Stimulated activated CD4-positive, alpha-beta T cell treated with anti-CD3 and anti-CD28 coated beads, Interleukin-4, amount 100 ng/mL, for 4 hours (primary cell): ENCODE results near the gene ALDH1L1.

Experiments
- DNase-seq, 2 experiments: peaks; one replicate each; pipeline ENCODE4 v3.0.0-alpha.2; 2020

Gene ALDH1L1

GRCh38 chr3:126191246-126191645, 10.9 kb upstream of the ALDH1L1 start:
- no peak for DNase-seq

- no peak for DNase-seq
Measured at GRCh38 chr3:126187920-126188319, 7.5 kb upstream of the ALDH1L1 start.

GRCh38 chr3:126186749-126187148, 6.4 kb upstream of the ALDH1L1 start:
- DNase-seq: no peak

- no peak for DNase-seq
Measured at GRCh38 chr3:126186271-126186670, 5.9 kb upstream of the ALDH1L1 start.

- DNase-seq: no peak
Measured at GRCh38 chr3:126184465-126185000, 4.1 kb upstream of the ALDH1L1 start.

GRCh38 chr3:126181398-126181725, 976 bp upstream of the ALDH1L1 start:
- DNase-seq: no peak

- DNase-seq: no peak
Measured at GRCh38 chr3:126179825-126180476, 435 bp downstream of the ALDH1L1 start.

GRCh38 chr3:126170073-126170777, 10.2 kb downstream of the ALDH1L1 start:
- no peak for DNase-seq

- no peak for DNase-seq
Measured at GRCh38 chr3:126167566-126167965, 12.8 kb downstream of the ALDH1L1 start.

GRCh38 chr3:126166009-126166408, 14.4 kb downstream of the ALDH1L1 start:
- no peak for DNase-seq

GRCh38 chr3:126161309-126161708, 19.1 kb downstream of the ALDH1L1 start:
- DNase-seq: no peak

- no peak for DNase-seq
Measured at GRCh38 chr3:126160243-126161210, 19.9 kb downstream of the ALDH1L1 start.

- no peak for DNase-seq
Measured at GRCh38 chr3:126159476-126159875, 20.9 kb downstream of the ALDH1L1 start.

- no peak for DNase-seq
Measured at GRCh38 chr3:126158912-126159454, 21.4 kb downstream of the ALDH1L1 start.

- DNase-seq: no peak
Measured at GRCh38 chr3:126158016-126158911, 22.1 kb downstream of the ALDH1L1 start.

GRCh38 chr3:126157083-126157768, 23.2 kb downstream of the ALDH1L1 start:
- no peak for DNase-seq

GRCh38 chr3:126156468-126156867, 23.9 kb downstream of the ALDH1L1 start:
- no peak for DNase-seq

GRCh38 chr3:126155819-126156218, 24.6 kb downstream of the ALDH1L1 start:
- DNase-seq: no peak

GRCh38 chr3:126155280-126155640, 25.1 kb downstream of the ALDH1L1 start:
- DNase-seq: no peak

GRCh38 chr3:126154391-126155279, 25.8 kb downstream of the ALDH1L1 start:
- no peak for DNase-seq
